Retina (tissue), 1 donor: ENCODE measurements around the gene GNAQ.
"Not testable (repeated sequence)": the region's sequence is repeated elsewhere in the genome, so short reads cannot be mapped to it uniquely, and the experiment has no call there.

Source experiments
- DNase-seq: peaks from one replicate; pipeline ENCODE4 v3.0.0-alpha.2; 2016

GNAQ gene

GRCh38 chr9:78031444-78031892, at the start of gene GNAQ:
TSS of gene GNAQ (minus strand) at chr9:78031811. CDS start at chr9:78031235, 576 bp downstream.
- no peak for DNase-seq

DNA sequence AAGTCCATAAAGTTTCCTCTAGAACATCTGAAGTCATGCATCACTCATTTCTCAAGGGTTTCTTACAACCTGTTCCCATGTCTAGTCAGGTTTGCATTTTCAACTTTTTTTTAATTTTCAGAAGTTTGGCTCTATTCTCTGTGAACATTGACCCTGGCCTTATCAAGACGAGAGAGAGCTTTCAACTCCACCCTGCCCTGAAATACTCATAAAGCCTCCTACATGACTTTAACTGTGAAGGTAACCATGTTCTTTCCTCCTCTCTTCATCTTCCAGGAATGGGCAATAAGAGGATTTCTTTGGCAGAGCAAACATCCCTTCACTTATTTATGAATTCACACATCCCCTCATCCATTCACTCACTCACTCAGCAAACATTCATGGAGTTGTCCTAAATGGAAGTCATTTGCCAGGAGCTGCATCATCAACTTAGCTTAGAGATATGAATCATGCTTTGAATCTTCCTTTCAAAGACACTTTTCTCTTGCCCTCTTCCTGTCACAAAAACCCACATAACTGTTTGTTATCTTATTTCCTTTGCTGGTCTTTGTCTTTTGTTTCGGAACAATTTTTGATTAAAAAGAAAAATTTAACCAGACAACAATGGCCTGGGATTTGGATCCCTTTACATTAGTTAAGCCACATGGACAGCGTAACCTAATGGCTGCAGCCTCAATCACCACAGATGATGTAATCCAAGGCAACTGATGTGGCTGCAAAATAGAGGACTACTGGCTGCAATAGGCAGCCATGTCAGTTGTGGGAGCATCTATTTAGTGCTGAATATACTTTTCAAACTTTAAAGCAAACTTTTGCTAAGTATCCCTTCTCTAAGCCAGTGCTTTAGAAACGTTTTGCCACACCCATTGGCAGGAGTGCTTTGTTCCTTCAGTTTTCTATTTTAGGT, 43.0 kb upstream of the GNAQ start:
- no peak for DNase-seq

- DNase-seq: no peak
These were observed 42.1 kb upstream of the GNAQ start for GRCh38 chr9:78073722-78074121.

GRCh38 chr9:78072586-78073199, 41.1 kb upstream of the GNAQ start:
- DNase-seq: no peak

DNA sequence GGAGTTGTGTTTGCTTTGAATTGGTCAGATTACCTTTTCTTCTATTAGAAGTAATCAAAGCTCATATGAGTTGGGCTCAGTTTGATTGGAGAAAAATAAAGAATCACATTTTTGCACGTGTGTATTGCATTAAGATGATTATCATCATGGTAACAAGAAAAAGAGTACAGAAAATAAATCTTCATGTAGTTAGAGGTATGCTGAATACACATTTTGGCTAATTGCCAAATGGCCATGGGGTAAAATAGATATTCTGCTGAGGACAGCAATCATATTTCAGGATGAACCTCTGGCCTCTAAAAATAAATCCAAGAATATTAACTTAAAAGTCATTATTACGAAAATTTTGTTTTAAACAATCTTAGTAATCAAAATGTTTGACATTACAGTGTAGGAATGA, 38.9 kb upstream of the GNAQ start:
- DNase-seq: no peak

GRCh38 chr9:78064075-78064474, 32.5 kb upstream of the GNAQ start:
- no peak for DNase-seq

DNA sequence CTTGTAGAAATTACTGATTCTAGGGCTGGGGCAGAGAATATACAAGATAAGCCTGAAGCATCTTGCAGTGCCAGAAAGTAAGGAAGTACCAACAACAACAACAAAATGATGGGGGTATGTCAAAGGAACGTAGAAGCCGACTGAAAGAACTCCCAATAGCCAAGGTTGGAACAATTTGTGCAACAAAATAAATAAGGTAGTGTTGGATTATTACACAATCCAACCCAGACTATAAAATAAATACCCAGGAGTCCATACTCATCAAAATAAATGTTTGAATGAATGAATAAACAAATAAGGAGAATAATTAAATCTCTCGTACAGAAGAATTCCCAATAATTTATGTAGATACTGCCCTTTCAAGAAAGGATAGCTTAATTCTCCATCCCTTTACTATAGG, 31.1 kb upstream of the GNAQ start:
- DNase-seq: no peak

GRCh38 chr9:78054218-78054617, 22.6 kb upstream of the GNAQ start:
- not testable (repeated sequence) for DNase-seq

GRCh38 chr9:78053627-78054026, 22.0 kb upstream of the GNAQ start:
- no peak for DNase-seq

- DNase-seq: no peak
These were observed 18.8 kb upstream of the GNAQ start for GRCh38 chr9:78050421-78050820.

GRCh38 chr9:78049484-78049883, 17.9 kb upstream of the GNAQ start:
- no peak for DNase-seq

DNA sequence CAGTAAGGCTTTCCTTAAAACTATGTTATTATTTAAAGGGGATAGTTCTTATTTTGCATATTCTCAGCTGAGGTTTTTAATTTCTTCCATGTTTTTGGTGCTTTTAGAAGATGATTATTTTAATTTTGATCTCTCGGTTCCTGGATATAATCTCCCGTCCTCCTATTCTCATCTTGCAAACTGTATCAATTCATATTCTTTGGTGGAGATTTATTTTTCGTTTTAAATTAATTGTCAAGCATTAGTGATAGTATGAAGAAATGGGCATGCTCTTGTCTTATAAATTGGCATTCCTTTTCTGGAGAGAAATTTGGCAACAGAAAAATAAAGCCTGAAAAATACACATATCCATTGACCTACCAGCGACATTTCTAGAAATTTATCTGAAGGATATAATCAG, 15.5 kb upstream of the GNAQ start:
- no peak for DNase-seq

GRCh38 chr9:78046112-78046511, 14.5 kb upstream of the GNAQ start:
- DNase-seq: no peak

GRCh38 chr9:78044886-78045285, 13.3 kb upstream of the GNAQ start:
- DNase-seq: no peak

- DNase-seq: no peak
These were observed 12.6 kb upstream of the GNAQ start for GRCh38 chr9:78044189-78044588.

GRCh38 chr9:78041971-78042370, 10.4 kb upstream of the GNAQ start:
- no peak for DNase-seq

DNA sequence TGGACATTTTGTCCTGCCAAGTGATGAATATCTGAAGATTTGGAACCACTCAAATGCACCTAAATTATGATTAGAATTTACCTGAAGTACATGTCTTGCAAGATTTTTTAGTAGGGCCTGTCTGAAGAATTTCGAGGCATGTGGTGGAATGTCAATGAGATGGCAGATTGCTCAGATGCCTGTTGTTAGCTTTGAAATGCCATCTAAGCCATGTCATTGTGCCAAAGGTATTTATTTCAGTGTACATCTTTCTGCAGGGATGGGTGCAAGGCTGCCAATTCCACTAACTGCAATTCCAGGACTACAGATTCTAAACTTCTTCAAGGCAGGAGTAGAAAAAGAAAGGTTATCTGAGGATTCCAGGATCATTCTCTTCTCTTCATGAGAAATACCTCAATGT, 9.1 kb upstream of the GNAQ start:
- DNase-seq: no peak

DNA sequence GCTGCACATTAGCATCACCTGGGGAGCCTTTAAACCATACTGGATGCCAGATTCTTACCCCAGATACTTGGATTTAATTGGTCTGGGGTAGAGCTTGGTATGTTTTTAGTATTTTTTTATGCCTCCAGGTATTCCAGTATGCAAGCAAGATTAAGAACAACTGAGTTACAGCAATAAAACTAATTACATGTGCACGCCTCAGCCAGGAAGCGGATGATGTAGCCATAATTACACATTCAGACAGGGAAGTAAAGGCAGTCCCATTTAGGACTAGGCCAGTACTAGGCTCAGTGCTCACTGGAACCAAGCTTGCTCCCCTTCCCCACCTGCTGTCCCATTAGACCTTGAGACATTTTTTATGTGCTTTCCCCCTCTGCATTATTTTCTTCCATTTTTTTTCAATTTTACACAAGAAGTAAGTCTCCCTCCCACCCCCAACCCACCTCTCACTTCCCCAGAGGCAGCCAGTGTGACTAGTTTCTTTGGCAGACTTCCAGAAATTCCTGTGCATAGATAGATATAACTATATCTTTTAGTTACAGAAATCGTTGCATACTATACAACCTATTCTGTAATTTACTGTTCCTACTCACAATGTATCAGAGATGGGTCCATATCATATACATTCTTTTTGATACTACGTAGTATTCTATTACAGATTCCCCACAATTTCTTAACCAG, 7.1 kb upstream of the GNAQ start:
- DNase-seq: no peak

- DNase-seq: peak; percentile 80
These were observed 3.9 kb upstream of the GNAQ start for GRCh38 chr9:78035383-78035993.

DNA sequence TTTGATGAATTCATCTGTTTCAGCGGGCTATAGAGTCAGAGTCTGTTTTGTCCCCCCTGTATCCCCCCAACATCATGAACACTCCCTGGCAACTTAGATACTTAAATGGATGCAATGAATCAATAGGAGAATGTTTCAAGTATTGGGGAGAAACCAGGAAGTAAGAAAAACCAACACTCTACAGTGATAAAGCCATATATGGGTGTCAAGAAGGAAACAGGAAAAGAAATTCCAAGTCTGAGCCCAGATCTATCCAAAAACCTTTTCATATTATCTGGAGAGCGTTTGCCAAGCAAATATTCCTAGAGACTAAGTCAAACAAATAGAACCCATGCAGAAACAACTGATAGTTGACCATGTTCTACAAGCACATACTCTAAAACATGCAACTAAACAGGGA, 2.3 kb upstream of the GNAQ start:
- DNase-seq: no peak

GRCh38 chr9:78032730-78033457, 1.3 kb upstream of the GNAQ start:
- DNase-seq: no peak

GRCh38 chr9:78031893-78032729, 500 bp upstream of the GNAQ start:
- peak; percentile 90 for DNase-seq
